GM12873 (cell line): ENCODE measurements around the gene ST3GAL3.

Source experiments
- CTCF ChIP-seq: IDR thresholded peaks from 2 replicates; pipeline ENCODE4 v1.5.1; 2012; ENCODE audit warnings: low read depth, mild to moderate bottlenecking, moderate library complexity, low read length, control low read depth; ENCODE audit not compliant: insufficient read depth; ENCODE audit errors: missing control alignments

Gene ST3GAL3

GRCh38 chr1:43769350-43769908 lies 62.1 kb downstream of the ST3GAL3 start:
- TF ChIP-seq CTCF = no peak

GRCh38 chr1:43770111-43770510 lies 62.8 kb downstream of the ST3GAL3 start:
- no peak for TF ChIP-seq CTCF

- no peak for TF ChIP-seq CTCF
These were observed 65.6 kb downstream of the ST3GAL3 start for GRCh38 chr1:43772978-43773377.

GRCh38 chr1:43773821-43774220 lies 66.5 kb downstream of the ST3GAL3 start:
- no peak for TF ChIP-seq CTCF

GRCh38 chr1:43774359-43774758 lies 67.0 kb downstream of the ST3GAL3 start:
- no peak for TF ChIP-seq CTCF

- TF ChIP-seq CTCF = no peak
These were observed 68.9 kb downstream of the ST3GAL3 start for GRCh38 chr1:43776043-43776761.

- TF ChIP-seq CTCF = peak; percentile 21
These were observed 71.9 kb downstream of the ST3GAL3 start for GRCh38 chr1:43779266-43779665.
